ELF-1 (cell line): ENCODE data around the gene GSTM2.
"Not testable (repeated sequence)": the region's sequence is repeated elsewhere in the genome, so short reads cannot be mapped to it uniquely, and the experiment has no call there.

ENCODE experiments used
- DNase-seq: peaks from one replicate; pipeline ENCODE4 v3.0.0-alpha.2; 2016; ENCODE audit warnings: low read depth, low spot score

The GSTM2 gene

DNA sequence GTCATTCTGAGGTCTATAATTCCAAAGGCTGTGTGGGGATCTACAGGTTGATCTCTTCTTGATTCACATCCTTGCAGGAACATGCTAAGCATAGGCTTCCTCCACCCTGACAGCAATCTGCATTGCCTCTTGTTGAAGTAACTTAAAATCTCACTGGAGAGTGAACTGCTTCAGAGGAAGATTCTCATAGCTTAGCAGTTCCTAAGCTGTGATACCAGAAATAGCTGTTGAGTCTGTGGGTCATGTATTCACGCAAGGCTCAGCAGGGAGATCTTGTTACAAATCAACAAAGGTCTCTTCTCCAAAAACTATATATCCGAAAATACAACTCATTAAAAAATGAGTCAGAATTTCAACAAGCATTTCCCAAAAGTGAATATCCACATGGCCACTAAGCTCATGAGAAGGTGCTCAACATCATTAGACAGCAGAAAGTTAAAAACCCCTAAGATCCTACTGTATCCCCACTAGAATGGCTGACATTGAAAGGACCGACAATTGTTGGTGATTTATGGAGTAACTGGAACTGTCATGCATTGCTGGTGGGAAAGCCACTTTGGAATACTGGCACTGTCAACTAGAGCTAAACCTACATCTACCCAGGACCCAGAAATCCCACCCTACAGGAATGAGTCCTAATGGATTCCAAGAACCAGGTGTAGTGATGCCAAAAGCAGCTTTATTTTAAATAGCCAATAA is 9.0 kb downstream of the GSTM2 start:
- not testable (repeated sequence) for DNase-seq

DNA sequence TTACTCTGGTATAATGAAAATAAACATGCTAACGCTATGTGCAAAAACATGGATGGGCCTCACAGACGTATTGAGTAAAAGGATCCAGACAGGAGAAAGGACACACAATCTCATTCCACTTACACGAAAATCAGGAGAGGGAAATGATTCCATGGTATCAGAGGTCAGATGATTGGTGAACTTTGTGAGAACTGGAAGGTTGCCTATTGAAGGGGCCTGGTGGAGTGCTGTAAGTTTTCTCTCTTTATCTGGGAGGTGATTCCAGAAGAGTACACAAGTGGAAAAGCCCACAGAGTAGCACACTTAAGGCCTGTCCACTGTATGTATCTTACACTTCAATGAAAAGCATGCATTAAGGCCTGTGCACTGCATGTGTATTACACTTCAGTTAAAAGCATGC is 9.6 kb downstream of the GSTM2 start:
- no peak for DNase-seq

DNA sequence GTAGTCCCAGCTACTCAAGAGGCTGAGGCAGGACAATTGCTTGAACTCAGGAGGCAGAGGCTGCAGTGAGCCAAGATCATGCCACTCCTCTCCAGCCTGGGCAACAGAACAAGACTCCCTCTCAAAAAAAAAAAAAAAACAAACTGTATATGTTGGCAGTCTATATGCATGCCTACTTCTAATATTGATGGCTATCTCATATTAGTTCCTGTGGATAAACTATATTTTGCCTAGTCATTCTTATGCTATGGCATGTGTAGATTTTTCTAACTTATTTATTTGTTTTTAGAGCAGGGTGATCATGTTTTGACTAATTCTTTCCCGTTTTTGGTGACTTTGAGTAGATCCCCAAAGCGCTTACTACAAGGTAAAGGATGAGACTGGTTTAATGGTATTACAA is 10.8 kb downstream of the GSTM2 start:
- DNase-seq, result not testable (repeated sequence)

DNA sequence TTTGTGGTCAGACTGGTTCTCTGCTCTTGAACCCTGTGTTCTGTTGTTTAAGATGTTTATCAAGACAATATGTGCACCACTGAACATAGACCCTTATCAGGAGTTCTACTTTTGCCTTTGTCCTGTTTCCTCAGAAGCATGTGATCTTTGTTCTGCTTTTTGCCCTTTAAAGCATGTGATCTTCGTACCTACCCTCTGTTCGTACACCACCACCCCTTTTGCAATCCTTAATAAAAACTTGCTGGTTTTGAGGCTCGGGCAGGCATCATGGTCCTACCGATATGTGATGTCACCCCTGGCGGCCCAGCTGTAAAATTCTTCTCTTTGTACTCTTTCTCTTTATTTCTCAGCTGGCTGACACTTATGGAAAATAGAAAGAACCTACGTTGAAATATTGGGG is 16.9 kb downstream of the GSTM2 start:
- DNase-seq, result not testable (repeated sequence)

DNA sequence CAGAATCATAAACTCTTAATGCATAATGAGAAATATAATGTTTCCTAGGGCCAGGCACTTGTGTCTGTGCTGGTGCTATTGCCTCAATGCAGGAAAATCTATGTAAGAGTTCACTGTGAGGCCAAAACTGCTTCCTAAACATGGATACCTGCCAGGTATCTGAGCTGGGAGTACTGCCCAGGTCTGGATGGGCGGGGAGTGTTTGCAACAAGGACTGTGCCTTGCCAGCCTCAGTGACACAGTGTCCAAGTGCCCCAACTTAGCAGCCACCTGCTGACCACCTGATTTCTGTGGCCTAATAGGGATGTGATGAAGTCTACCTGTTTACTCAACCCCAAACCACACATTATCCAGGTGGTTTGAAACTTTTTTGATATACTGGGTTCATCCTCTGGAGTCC is 17.5 kb downstream of the GSTM2 start:
- DNase-seq, result not testable (repeated sequence)

DNA sequence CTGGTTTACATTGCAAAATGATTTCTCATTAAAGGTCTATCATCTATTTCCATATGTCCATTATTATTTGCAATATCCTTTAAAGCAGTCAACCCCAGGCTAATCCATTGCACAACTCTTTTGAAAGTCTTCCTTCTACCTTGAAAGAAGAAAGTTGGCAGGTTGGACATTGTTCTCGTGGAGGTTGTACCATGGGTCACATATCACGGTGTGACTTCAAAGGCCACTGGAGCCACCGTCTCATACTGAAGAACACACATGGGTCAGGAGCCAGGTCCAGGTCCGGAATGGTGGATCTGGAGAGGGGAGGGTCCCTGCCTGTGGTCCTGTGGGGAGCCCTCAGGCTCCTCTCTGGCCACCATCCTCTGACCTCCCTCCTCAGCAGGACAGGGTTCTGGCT is 18.0 kb downstream of the GSTM2 start:
- not testable (repeated sequence) for DNase-seq

DNA sequence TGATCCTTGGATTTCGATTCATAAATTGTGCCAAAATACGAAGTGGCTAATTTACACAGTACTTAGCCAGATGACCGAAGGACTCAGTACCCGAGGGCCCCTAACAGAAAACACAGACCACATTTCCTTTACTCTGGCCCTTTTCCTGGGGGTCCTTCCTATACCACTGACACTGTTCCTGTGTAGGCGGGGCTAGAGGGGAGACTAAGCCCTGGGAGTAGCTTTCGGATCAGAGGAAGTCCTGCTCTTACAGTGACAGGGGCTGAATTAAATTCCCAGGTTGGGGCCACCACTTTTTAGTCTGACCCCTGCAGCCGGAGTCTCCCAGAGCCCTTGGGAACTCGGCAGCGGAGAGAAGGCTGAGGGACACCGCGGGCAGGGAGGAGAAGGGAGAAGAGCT is 19.3 kb downstream of the GSTM2 start:
- DNase-seq, result not testable (repeated sequence)

DNA sequence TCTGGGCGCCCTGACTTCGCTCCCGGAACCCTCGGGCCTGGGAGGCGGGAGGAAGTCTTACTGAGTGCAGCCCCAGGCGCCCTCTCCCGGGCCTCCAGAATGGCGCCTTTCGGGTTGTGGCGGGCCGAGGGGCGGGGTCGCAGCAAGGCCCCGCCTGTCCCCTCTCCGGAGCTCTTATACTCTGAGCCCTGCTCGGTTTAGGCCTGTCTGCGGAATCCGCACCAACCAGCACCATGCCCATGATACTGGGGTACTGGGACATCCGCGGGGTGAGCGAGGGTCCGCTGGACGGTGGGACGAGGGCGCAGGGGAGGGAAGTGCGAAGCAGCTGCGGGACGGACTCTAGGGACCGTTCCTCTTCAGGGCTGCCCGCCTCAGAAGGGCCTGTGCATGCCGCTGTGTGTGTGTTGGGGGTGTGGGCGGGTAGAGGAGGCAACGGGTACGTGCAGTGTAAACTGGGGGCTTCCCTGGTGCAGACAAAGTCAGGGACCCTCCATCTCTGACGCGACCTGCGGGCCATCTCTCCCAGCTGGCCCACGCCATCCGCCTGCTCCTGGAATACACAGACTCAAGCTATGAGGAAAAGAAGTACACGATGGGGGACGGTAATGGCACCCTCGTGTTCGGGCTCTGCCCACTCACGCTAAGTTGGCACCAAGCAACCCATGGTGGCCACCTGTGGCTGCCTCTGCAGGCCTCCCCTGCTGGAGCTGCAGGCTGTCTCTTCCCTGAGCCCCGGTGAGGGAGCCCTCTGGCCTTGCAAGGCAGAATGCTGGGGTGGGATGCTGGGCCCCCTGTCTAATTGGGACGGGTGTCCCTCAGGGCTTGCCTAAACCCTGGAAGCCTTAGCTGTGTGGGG is 20.0 kb downstream of the GSTM2 start, which contains the start of gene GSTM1:
GSTM1 (plus strand) TSS at position 177 of the 859 bp plus-strand sequence; CDS start at position 234, 57 bp downstream.
- DNase-seq, result no peak

DNA sequence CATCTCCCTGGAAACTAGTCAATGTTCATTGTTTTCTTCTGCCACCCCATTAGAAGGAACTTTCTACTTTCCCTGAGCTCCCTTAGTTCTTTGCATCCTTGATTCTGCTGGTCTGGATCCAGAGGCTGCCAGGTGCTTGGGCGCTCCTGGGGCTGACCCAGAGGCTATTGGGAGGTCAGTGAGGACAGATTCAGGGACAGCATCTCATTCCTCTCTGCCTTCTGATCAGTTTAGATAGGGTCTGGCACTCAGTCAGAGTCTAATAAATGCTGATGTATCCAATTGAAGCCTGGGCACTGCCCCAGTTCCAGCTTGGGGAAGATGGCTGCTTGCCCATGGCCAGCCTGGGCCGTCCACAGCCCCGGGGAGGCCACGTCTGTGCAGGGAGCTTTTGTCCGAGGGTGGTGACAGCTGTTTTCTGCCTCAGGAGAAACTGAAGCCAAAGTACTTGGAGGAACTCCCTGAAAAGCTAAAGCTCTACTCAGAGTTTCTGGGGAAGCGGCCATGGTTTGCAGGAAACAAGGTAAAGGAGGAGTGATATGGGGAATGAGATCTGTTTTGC is 22.1 kb downstream of the GSTM2 start:
- no peak for DNase-seq

DNA sequence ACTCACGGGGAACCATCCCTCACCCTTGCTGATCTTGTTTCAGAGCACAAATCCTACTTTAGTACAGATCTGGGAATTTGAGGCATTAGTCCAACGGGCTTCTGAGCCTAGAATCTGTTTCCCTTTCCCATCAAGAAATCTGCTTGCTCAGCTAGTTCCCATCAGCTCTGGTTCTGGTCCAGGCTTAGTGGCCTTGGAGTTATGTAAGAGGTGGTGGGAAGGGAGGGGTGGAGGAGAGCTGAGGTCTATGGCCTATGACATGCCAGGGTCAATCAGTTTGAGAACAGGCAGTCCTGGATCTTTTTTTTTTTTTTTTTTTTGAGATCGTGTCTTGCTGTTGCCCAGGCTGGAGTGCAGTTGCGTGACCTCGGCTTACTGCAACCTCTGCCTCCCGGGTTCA is 23.9 kb downstream of the GSTM2 start:
- no peak for DNase-seq

DNA sequence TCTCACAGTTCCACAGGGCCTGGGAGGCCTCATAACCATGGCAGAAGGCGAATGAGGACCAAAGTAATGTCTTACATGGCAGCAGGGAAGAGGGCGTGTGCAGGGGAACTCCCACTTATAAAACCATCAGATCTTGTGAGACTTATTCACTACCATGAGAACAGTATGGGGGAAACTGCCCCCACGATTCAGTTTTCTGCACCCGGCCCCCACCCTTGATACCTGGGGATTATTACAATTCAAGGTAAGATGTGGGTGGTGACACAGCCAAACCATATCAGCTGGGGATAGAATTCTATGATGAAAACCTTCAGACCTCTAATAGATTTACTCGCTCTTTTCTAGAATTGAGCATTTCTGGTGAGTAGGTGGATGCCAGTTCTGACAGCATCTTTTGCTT is 26.5 kb downstream of the GSTM2 start:
- DNase-seq, result not testable (repeated sequence)

DNA sequence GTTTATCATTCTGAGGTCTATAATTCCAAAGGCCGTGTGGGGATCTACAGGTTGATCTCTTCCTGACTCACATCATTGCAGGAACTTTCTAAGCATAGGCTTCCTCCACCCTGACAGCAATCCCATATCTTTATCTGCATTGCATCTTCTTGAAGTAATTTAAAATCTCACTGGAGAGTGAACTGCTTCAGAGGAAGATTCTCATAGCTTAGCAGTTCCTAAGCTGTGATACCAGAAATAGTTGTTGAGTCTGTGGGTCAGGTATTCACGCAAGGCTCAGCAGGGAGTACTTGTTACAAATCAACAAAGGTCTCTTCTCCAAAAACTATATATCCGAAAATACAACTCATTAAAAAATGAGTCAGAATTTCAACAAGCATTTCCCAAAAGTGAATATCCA is 27.3 kb downstream of the GSTM2 start:
- not testable (repeated sequence) for DNase-seq

DNA sequence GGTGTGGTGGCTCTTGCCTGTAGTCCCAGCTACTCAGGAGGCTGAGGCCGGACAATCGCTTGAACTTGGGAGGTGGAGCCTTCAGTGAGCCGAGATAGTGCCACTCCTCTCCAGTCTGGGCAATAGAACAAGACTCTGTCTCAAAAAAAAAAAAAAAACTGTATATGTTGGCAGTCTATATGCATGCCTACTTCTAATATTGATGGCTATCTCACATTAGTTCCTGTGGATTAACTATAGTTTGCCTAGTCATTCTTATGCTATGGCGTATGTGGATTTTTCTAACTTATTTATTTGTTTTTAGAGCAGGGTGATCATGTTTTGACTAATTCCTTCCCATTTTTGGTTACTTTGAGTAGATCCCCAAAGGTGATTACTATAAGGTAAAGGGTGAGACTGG is 29.2 kb downstream of the GSTM2 start:
- DNase-seq, result no peak

DNA sequence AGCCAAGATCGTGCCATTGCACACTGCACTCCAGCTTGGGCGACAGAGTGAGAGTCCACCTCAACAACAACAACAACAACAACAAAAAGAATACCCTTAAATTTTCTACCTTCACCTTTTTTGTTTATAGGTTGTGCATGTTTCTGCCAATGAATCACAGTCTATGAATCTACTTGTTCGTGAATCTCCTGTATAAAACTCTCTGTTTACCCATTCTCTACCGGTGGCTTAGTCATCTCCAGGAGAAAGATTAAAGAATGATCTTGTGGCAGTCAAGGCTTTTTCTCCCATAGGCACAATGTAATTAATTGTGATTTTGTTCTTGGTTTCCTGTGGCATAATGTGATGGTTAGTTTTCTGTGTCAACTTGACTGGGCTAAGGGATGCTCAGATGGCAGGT is 30.0 kb downstream of the GSTM2 start:
- DNase-seq, result not testable (repeated sequence)

DNA sequence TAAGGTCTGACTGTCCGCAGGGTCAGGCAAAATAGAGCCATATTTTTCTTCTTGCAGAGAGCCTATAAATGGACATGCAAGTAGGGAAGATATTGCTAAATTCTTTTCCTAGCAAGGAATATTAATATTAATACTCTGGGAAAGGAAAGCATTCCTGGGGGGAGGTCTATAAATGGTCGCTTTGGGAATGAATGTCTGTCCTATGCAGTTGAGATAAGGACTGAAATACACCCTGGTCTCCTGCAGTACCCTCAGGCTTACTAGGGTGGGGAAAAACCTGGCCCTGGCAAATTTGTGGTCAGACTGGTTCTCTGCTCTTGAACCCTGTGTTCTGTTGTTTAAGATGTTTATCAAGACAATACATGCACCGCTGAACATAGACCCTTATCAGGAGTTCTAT is 35.1 kb downstream of the GSTM2 start:
- not testable (repeated sequence) for DNase-seq

DNA sequence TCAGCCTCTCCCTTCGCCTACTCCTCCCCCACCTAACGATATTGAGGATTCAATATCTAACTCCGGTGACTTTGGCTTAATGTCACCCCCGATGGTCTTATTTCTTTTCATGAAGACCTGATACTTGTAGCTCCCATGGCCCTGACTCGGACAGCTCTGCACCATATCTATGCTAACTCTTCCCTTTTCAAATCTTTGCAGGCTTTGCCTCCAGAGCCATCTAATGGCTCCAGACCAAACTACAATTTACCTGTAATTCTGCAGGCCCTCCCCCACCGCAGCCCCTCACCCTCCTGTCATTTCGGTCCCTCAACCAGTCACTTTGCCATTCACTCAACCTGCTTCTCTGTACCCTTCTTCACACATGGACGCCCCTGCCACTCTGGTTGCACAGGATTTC is 36.3 kb downstream of the GSTM2 start:
- no peak for DNase-seq

DNA sequence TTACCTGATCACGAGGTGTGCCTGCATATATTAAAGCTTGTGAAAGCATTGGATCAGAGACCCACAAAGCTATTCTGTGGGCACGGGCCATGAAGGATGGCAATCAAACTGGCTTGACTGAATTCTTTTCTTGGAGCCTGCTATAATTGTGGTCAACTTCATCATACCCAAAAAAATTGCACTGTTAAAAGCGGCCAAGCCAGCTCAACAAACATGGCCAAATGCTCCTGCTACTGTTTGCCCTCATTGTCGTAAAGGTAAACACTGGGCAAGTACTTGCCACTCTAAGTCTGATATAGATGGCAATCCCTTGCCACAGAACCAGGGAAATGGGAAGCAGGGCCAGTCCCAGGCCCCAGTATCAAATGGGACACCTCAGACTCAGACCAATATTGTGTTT is 37.6 kb downstream of the GSTM2 start:
- no peak for DNase-seq

DNA sequence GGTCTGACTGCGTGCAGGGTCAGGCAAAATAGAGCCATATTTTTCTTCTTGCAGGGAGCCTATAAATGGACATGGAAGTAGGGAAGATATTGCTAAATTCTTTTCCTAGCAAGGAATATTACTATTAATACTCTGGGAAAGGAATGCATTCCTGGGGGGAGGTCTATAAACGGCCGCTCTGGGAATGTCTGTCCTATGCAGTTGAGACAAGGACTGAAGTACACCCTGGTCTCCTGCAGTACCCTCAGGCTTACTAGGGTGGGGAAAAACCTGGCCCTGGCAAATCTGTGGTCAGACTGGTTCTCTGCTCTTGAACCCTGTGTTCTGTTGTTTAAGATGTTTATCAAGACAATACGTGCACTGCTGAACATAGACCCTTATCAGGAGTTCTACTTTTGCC is 41.1 kb downstream of the GSTM2 start:
- DNase-seq, result not testable (repeated sequence)

DNA sequence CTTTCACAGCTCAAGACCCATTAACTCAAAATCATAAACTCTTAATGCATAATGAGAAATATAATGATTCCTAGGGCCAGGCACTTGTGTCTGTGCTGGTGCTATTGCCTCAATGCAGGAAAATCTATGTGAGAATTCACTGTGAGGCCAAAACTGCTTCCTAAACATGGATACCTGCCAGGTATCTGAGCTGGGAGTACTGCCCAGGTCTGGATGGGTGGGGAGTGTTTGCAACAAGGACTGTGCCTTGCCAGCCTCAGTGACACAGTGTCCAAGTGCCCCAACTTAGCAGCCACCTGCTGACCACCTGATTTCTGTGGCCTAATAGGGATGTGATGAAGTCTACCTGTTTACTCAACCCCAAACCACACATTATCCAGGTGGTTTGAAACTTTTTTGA is 42.0 kb downstream of the GSTM2 start:
- DNase-seq, result not testable (repeated sequence)

DNA sequence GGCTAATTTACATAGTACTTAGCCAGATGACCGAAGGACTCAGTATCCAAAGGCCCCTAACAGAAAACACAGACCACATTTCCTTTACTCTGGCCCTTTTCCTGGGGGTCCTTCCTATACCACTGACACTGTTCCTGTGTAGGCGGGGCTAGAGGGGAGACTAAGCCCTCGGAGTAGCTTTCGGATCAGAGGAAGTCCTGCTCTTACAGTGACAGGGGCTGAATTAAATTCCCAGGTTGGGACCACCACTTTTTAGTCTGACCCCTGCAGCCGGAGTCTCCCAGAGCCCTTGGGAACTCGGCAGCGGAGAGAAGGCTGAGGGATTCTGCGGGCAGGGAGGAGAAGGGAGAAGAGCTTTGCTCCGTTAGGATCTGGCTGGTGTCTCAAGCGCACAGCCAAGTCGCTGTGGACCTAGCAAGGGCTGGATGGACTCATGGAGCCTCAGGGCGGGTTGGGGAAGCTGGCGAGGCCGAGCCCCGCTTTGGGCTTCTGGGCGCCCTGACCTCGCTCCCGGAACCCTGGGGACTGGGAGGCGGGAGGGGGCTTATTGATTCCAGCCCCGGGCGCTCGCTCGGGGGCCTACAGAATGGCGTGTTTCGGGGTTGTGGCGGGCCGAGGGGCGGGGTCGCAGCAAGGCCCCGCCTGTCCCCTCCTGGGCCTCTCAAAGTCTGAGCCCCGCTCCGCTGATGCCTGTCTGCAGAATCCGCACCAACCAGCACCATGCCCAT is 43.9 kb downstream of the GSTM2 start, which contains the start of gene GSTM5:
GSTM5 (plus strand) TSS at position 659 of the 728 bp plus-strand sequence; CDS start at position 721, 62 bp downstream.
- not testable (repeated sequence) for DNase-seq

DNA sequence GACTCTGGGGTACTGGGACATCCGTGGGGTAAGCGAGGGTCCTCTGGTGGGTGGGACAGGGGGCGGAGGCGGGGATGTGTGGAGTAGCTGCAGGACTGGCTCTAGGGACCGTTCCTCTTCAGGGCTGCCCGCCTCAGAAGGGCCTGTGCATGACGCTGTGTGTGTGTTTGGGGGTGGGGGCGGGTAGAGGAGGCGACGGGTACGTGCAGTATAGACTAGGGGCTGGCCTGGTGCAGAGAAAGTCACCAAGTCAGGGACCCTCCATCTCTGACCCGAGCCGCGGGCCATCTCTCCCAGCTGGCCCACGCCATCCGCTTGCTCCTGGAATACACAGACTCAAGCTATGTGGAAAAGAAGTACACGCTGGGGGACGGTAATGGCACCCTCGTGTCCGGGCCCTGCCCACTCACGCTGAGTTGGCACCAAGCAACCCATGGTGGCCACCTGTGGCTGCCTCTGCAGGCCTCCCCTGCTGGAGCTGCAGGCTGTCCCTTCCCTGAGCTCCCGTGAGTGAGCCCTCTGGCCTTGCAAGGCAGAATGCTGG is 44.5 kb downstream of the GSTM2 start:
- DNase-seq, result no peak
